Measurements from ENCODE around the gene GCNA.

DNA sequence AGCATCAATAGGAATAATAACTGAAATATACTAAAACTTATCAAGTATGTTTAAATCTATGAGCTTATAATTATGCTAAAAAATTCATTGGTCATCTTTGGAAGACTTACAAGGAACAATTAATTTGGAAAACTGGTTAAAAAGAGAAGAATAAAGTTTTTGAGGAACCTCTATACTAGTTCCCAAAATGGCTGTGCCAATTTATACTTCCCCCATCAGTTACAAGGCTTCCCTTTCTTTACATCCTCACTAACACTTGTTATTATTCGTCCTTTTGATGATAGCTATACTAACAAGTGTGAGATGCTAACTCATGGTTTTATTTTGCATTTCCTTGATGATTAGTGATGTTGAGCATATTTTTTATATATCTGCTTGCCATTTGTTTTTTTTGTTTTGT, 28.3 kb upstream of the GCNA start:
- TF ChIP-seq, protein P1, sequence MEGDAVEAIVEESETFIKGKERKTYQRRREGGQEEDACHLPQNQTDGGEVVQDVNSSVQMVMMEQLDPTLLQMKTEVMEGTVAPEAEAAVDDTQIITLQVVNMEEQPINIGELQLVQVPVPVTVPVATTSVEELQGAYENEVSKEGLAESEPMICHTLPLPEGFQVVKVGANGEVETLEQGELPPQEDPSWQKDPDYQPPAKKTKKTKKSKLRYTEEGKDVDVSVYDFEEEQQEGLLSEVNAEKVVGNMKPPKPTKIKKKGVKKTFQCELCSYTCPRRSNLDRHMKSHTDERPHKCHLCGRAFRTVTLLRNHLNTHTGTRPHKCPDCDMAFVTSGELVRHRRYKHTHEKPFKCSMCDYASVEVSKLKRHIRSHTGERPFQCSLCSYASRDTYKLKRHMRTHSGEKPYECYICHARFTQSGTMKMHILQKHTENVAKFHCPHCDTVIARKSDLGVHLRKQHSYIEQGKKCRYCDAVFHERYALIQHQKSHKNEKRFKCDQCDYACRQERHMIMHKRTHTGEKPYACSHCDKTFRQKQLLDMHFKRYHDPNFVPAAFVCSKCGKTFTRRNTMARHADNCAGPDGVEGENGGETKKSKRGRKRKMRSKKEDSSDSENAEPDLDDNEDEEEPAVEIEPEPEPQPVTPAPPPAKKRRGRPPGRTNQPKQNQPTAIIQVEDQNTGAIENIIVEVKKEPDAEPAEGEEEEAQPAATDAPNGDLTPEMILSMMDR (IDR thresholded peaks at IDR 0.05), result no peak
- no peak for TF ChIP-seq POLR2A (IDR thresholded peaks at IDR 0.05)
